Amniotic stem cell (primary cell): Measurements from ENCODE around the gene ADNP.

ENCODE experiments used
- DNase-seq: peaks from one replicate; lab custom pipeline; 2025; lab: John Stamatoyannopoulos, UW

The ADNP gene

DNA sequence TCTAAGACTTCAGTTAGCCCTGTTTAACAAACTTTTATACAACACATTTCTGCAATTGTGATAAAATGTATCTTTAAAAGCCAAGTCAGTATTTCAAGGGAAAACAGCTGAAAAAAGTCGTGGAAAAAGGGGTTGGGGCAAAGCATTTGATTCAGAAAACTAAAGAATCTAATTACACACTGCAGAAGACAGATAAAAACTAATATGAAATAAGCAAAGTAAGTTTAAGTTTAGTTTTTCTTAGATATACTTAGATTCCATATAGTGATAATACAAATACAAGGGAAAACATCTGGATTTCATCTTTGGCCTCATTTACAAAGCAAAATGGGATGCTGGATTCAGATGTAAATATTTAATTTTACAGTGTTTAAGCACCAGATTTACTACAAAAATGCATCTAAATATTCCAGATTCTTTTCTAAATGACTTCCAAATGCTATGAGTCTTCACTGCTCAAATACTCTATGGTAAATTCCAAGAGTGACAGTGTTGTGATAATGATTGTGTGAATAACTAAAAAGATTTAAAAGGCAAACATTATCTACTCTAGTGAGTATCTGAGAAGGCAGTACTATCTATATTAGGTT is 1.5 kb upstream of the ADNP start:
- no peak for DNase-seq

DNA sequence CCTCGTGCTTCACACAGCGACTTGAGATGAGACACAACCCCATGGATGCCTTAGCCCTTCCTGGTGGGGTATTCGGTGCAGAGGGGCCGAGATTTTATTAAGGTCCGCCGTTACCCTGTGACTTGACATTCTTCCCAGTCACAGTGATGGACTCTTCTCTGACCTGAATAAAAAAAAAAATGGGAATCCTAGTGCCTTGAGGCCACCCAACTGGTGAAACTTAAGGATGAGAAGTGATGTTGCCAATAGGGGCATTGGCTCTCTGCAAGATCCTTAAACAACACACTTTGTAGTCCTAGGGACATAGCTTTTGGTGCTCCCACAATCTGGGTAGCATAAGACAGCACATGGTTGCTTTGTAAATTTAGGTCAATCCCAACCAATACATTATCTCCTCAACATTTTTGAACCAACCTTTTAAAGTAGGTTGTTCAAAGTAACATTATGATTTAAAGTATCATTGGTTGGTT is 814 bp upstream of the ADNP start:
- DNase-seq: no peak

GRCh38 chr20:50930976-50931305 is 296 bp downstream of the ADNP start:
- DNase-seq: no peak

- DNase-seq: no peak
Observed at GRCh38 chr20:50930139-50930975, 880 bp downstream of the ADNP start.

- peak; percentile 92 for DNase-seq
Observed at GRCh38 chr20:50929299-50930138, 1.7 kb downstream of the ADNP start.

- DNase-seq: no peak
Observed at GRCh38 chr20:50928469-50928868, 2.8 kb downstream of the ADNP start.

GRCh38 chr20:50926530-50926929 is 4.7 kb downstream of the ADNP start:
- DNase-seq: no peak

- no peak for DNase-seq
Observed at GRCh38 chr20:50924261-50924920, 6.8 kb downstream of the ADNP start.

- no peak for DNase-seq
Observed at GRCh38 chr20:50921803-50922501, 9.3 kb downstream of the ADNP start.

DNA sequence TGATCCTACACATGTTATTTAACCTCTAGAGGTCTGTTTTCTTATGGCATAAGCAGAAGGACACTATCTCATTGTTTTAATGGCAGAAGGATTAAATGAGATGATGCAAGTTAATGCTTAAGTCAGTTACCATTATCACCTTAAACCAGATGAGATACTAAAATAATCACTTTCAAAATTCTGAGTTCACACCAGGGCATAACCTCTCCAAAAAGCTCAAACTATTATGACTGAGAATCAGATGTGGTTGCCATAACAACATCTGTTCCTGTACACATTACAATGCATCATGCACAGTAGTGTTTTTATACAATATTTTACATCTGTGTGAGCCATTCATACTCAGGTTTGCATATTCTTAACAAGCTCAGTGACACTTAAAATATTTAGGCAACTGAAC is 10.2 kb downstream of the ADNP start:
- DNase-seq: no peak

GRCh38 chr20:50919567-50919966 is 11.7 kb downstream of the ADNP start:
- DNase-seq: no peak

DNA sequence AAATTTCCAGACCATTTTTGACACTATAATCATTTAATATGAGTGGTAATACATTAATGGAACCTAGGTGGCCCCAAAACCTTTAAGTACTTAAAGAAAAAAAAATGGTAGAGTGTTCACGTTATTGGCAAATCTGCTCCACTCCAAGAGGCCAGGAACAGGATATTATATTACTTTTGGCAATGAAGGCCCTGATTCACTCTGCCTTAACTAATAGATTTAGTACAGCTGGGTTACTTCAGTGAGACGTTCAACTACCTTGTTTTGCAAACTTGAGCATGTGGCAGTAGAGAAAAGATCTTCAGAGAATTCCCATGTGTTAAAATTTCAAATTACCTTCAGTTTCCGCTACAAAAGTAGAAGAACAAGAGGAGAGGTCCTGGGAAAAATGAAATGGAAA is 12.8 kb downstream of the ADNP start:
- DNase-seq: no peak

GRCh38 chr20:50916934-50917333 is 14.3 kb downstream of the ADNP start:
- no peak for DNase-seq

GRCh38 chr20:50916257-50916656 is 15.0 kb downstream of the ADNP start:
- DNase-seq: no peak

DNA sequence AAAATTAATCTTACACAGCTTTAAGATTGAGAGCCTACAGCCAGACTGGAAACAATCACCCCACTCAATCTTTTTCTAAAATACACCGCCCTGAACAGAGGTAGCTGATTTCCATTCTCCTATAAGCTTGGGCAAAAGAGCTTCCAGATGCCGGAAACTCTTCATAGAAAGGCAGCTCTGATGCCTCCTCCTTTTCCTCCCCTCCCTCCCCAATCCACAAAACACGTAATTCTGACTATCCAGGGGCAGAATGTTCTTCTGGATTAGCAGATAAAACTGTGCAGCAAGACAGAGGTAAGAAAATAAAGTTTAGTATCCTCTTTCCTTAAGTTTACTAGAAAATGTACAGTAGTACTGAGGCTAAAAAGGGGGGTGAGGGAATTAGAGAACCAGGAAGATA is 15.8 kb downstream of the ADNP start:
- DNase-seq: peak; percentile 37

DNA sequence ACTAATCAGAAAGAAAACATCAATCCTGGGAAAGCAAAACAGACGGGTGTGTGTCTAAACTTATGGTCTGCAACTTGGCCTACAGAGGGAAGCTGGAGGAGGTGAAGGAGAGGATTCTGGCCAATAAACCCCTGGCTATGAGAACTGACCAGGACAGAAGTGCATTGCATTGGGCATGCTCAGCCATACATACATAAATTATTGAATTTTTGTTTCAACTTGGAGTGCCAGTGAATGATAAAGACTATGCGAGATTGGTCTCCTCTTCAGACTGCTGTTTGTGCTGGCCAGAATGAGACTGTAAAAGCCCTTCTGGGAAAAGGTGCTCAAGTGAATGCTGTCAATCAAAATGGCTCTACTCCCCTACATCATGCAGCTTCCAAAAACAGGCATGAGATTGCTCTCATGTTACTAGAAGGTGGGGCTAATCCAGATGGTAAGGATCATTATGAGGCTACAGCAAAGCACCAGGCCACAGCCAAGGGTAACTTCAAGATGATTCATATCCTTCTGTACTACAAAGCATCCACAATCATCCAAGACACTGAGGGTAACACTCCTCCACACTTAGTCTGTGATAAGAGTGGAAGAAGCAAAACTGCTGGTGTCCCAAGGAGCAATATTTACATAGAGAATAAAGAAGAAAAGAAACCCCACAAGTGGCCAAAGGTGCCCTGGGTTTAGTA is 17.4 kb downstream of the ADNP start:
- DNase-seq: peak; percentile 43

DNA sequence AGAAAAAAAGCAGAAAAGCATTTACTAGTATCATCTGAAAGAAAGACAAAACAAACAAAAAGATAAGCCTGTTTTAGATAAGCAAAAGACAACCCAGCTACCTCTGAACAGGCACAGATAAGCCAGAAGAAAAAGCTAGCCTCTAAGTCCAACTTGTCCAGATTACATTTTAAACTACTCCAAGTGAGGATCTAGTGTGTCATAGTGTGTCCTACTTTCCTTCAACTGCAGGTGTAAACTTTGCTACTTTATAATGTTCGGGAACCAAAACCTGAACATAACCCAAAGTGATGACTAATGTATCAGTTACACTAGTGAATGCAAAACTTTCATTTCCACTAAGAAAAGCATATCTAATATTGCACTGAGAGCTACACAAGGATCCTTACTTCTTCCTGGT is 19.5 kb downstream of the ADNP start:
- no peak for DNase-seq

- peak; percentile 78 for DNase-seq
Observed at GRCh38 chr20:50911030-50911429, 20.2 kb downstream of the ADNP start.

- no peak for DNase-seq
Observed at GRCh38 chr20:50909413-50909812, 21.8 kb downstream of the ADNP start.

GRCh38 chr20:50904067-50904570 is 27.1 kb downstream of the ADNP start:
- no peak for DNase-seq
